Esophagus muscularis mucosa (tissue), 3 donors: ENCODE results near the gene C1orf167.

Source experiments
- CTCF ChIP-seq, 3 experiments: fragments of 200-600 bp in 2 of 3; fragments of 450-650 bp in 1 of 3; sonication (generic) in 2 of 3; IDR thresholded peaks; one replicate each; pipeline ENCODE4 v1.5.1; 2017 to 2019; ENCODE audit warnings: antibody characterized with exemption in 3 of 3, mild to moderate bottlenecking in 2 of 3, moderate library complexity in 1 of 3
- POLR2A ChIP-seq: fragments of 450-650 bp; IDR thresholded peaks from one replicate; pipeline ENCODE4 v1.6.1; 2017; ENCODE audit warnings: antibody characterized with exemption, moderate library complexity, mild to moderate bottlenecking, low read depth

- TF ChIP-seq POLR2A (no peak), CTCF (IDR thresholded peaks at IDR 0.05) (no peak)
These were observed 32.9 kb upstream of the C1orf167 start for GRCh38 chr1:11729155-11729497.
